Fibroblast of skin of abdomen (primary cell): ENCODE data around the gene ZNF362.

ENCODE experiments used
- DNase-seq: peaks from one replicate; pipeline ENCODE4 v3.0.0-alpha.2; 2013

Gene ZNF362

GRCh38 chr1:33244809-33245186 is 11.5 kb upstream of the ZNF362 start:
- no peak for DNase-seq

- no peak for DNase-seq
Measured at GRCh38 chr1:33246171-33246570, 10.1 kb upstream of the ZNF362 start.

- DNase-seq, result no peak
Measured at GRCh38 chr1:33247545-33247944, 8.7 kb upstream of the ZNF362 start.

GRCh38 chr1:33248244-33248643 is 8.0 kb upstream of the ZNF362 start:
- DNase-seq, result no peak

GRCh38 chr1:33249422-33249821 is 6.9 kb upstream of the ZNF362 start:
- DNase-seq, result no peak

- DNase-seq, result no peak
Measured at GRCh38 chr1:33250217-33250616, 6.1 kb upstream of the ZNF362 start.

GRCh38 chr1:33250724-33251123 is 5.6 kb upstream of the ZNF362 start:
- no peak for DNase-seq

GRCh38 chr1:33254491-33254890 is 1.8 kb upstream of the ZNF362 start:
- no peak for DNase-seq

GRCh38 chr1:33255347-33256220 is 708 bp upstream of the ZNF362 start:
- peak; percentile 43 for DNase-seq

GRCh38 chr1:33256221-33256470 is 146 bp upstream of the ZNF362 start:
- DNase-seq, result no peak

GRCh38 chr1:33257207-33257771 is 997 bp downstream of the ZNF362 start:
- no peak for DNase-seq

- DNase-seq, result no peak
Measured at GRCh38 chr1:33257772-33258712, 1.8 kb downstream of the ZNF362 start.

- no peak for DNase-seq
Measured at GRCh38 chr1:33258788-33259274, 2.5 kb downstream of the ZNF362 start.

- DNase-seq, result no peak
Measured at GRCh38 chr1:33259879-33260278, 3.6 kb downstream of the ZNF362 start.

- no peak for DNase-seq
Measured at GRCh38 chr1:33260439-33260838, 4.1 kb downstream of the ZNF362 start.

- DNase-seq, result no peak
Measured at GRCh38 chr1:33261344-33261743, 5.1 kb downstream of the ZNF362 start.

GRCh38 chr1:33263890-33264504 is 7.7 kb downstream of the ZNF362 start:
- DNase-seq, result no peak

GRCh38 chr1:33265780-33266605 is 9.7 kb downstream of the ZNF362 start:
- DNase-seq, result peak; percentile 5

- no peak for DNase-seq
Measured at GRCh38 chr1:33266766-33267165, 10.5 kb downstream of the ZNF362 start.

- no peak for DNase-seq
Measured at GRCh38 chr1:33267468-33268205, 11.3 kb downstream of the ZNF362 start.

GRCh38 chr1:33268457-33268856 is 12.2 kb downstream of the ZNF362 start:
- no peak for DNase-seq
